ENCODE data around the gene NUAK2.

GRCh38 chr1:205266611-205267305, 54.8 kb downstream of the NUAK2 start:
- no peak for TF ChIP-seq ZNF473 (tag by site-specific recombination; IDR thresholded peaks at IDR 0.05)
- TF ChIP-seq BCL11A (tag by site-specific recombination; IDR thresholded peaks at IDR 0.05; ENCODE audit: low read depth) = no peak
- no peak for TF ChIP-seq ZNF133 (tag by site-specific recombination; IDR thresholded peaks at IDR 0.05)
- no peak for TF ChIP-seq SP3 (tag by site-specific recombination; IDR thresholded peaks at IDR 0.05)
- TF ChIP-seq, protein P1, sequence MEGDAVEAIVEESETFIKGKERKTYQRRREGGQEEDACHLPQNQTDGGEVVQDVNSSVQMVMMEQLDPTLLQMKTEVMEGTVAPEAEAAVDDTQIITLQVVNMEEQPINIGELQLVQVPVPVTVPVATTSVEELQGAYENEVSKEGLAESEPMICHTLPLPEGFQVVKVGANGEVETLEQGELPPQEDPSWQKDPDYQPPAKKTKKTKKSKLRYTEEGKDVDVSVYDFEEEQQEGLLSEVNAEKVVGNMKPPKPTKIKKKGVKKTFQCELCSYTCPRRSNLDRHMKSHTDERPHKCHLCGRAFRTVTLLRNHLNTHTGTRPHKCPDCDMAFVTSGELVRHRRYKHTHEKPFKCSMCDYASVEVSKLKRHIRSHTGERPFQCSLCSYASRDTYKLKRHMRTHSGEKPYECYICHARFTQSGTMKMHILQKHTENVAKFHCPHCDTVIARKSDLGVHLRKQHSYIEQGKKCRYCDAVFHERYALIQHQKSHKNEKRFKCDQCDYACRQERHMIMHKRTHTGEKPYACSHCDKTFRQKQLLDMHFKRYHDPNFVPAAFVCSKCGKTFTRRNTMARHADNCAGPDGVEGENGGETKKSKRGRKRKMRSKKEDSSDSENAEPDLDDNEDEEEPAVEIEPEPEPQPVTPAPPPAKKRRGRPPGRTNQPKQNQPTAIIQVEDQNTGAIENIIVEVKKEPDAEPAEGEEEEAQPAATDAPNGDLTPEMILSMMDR (tag by site-specific recombination; IDR thresholded peaks at IDR 0.05) = no peak
- TF ChIP-seq, protein P2, sequence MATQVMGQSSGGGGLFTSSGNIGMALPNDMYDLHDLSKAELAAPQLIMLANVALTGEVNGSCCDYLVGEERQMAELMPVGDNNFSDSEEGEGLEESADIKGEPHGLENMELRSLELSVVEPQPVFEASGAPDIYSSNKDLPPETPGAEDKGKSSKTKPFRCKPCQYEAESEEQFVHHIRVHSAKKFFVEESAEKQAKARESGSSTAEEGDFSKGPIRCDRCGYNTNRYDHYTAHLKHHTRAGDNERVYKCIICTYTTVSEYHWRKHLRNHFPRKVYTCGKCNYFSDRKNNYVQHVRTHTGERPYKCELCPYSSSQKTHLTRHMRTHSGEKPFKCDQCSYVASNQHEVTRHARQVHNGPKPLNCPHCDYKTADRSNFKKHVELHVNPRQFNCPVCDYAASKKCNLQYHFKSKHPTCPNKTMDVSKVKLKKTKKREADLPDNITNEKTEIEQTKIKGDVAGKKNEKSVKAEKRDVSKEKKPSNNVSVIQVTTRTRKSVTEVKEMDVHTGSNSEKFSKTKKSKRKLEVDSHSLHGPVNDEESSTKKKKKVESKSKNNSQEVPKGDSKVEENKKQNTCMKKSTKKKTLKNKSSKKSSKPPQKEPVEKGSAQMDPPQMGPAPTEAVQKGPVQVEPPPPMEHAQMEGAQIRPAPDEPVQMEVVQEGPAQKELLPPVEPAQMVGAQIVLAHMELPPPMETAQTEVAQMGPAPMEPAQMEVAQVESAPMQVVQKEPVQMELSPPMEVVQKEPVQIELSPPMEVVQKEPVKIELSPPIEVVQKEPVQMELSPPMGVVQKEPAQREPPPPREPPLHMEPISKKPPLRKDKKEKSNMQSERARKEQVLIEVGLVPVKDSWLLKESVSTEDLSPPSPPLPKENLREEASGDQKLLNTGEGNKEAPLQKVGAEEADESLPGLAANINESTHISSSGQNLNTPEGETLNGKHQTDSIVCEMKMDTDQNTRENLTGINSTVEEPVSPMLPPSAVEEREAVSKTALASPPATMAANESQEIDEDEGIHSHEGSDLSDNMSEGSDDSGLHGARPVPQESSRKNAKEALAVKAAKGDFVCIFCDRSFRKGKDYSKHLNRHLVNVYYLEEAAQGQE (tag by site-specific recombination; IDR thresholded peaks at IDR 0.05) = no peak
- no peak for TF ChIP-seq ZNF324 (tag by site-specific recombination; IDR thresholded peaks at IDR 0.05)
- TF ChIP-seq ATF2 (tag by site-specific recombination; IDR thresholded peaks at IDR 0.05; ENCODE audit: low read depth) = no peak
